Measurements from ENCODE around the gene RRM1.
"Not testable (repeated sequence)": the region's sequence is repeated elsewhere in the genome, so short reads cannot be mapped to it uniquely, and the experiment has no call there.

RRM1 gene

DNA sequence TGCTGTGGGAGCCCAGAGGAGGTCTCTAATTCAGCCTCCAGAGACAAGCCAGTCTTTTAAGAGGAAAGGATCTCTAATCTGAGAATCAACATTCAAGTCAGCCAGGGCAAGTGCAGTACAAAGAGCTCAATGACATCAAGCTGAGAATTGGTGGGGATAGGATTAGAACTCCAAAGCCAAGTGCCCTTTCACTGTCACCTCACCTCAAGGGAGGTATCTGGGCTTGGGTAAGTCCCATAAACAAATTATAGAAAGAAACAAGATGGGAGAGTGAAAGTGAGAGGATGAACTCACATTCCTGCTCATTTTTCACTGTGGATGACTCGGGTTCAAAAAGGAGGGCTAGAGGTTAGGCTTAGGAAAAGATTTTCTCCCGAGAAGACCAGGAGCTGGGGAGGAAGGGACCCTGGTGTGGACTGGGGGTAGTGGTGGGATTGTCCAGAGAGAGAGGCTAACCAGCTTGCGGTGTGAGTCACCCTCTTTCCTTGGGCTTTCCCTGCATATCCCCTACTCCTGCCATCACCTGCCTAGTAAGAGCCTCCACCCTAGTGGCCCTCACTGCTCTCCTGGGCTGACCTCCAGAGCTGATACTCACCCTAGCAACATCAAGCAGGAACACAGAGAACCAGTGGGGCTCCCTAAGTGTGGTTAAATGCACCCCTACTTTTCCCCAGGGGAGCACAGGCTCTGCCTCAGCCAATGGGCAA, 70.4 kb downstream of the RRM1 start:
- Histone ChIP-seq H3K4me3 (ENCODE audit: insufficient read length, low read depth) (no peak overlapping the region), H3K9me3 (ENCODE audit: insufficient read depth, low read length) (peaks cover 6% of the 10 kb centered on the region; the same call in 1 of the 2 replicates), H3K4me1 (ENCODE audit: insufficient read depth, insufficient read length) (no peaks in the 10 kb centered on the region), H3K36me3 (ENCODE audit: insufficient read depth, insufficient read length, low read length) (no peaks in the 10 kb centered on the region), H3K27me3 (ENCODE audit: insufficient read depth, insufficient read length) (no peaks in the 10 kb centered on the region), H3K9ac (ENCODE audit: insufficient read length, low read depth) (no peak overlapping the region)
- DNase-seq (ENCODE audit: low read depth, low spot score), result no peak
- TF ChIP-seq SUZ12 (IDR thresholded peaks at IDR 0.05; ENCODE audit: extremely low read depth, insufficient read depth, insufficient read length), result no peak
- no peak for TF ChIP-seq ZNF274 (IDR thresholded peaks at IDR 0.05; ENCODE audit: low read depth, low read length)
- no peak for TF ChIP-seq YY1 (IDR thresholded peaks at IDR 0.05; ENCODE audit: insufficient read depth, insufficient read length)

DNA sequence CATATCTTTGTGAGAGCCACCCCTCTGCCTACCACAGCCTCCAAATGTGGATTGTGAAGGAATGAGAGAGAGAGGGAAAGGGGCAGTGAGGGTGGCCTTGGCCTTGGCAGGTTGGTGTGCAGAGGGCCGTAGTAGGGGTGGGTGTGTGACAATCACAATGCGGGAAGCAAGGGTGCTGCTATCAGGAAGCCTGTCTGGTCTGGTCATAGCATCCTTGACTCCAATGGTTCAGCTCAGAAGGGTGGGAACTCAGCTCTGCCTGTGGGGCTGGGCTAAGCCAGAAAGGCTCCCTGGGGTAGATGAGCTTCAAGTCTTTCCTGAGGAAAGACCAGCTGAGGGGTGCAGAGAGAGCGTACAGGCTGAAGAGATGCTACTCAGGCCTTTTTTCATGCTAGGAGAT, 72.7 kb downstream of the RRM1 start:
- Histone ChIP-seq H3K9ac (ENCODE audit: insufficient read length, low read depth) (no peak overlapping the region), H3K9me3 (ENCODE audit: insufficient read depth, low read length) (peaks cover 6% of the 10 kb centered on the region; the same call in 1 of the 2 replicates), H3K4me3 (ENCODE audit: insufficient read length, low read depth) (no peak overlapping the region), H3K27me3 (ENCODE audit: insufficient read depth, insufficient read length) (no peaks in the 10 kb centered on the region), H3K4me1 (ENCODE audit: insufficient read depth, insufficient read length) (no peaks in the 10 kb centered on the region), H3K36me3 (ENCODE audit: insufficient read depth, insufficient read length, low read length) (no peaks in the 10 kb centered on the region)
- DNase-seq (ENCODE audit: low read depth, low spot score), result no peak
- no peak for TF ChIP-seq YY1 (IDR thresholded peaks at IDR 0.05; ENCODE audit: insufficient read depth, insufficient read length)
- TF ChIP-seq ZNF274 (IDR thresholded peaks at IDR 0.05; ENCODE audit: low read depth, low read length), result no peak
- TF ChIP-seq SUZ12 (IDR thresholded peaks at IDR 0.05; ENCODE audit: extremely low read depth, insufficient read depth, insufficient read length), result no peak

DNA sequence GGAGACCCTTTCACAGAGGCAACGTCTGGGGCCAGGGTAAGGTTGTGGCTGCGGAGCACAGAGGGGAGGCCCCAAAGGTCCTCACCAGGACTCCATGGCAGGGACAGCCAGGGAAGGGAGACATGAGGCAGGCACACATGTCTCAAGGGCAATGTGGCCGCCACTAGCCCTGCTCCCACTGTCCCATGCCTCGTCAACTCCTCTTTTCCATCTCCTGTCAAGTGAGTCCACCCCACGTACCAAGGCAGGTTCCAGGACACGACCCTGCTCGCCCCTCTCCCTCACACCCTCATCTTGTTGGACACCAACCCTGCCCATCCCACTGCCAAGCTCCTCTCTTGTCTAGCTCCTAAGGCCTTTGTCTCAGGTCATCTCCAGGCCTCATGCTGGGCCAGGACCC, 73.2 kb downstream of the RRM1 start:
- H3K4me3 ChIP-seq (ENCODE audit: insufficient read length, low read depth), result no peak overlapping the region

DNA sequence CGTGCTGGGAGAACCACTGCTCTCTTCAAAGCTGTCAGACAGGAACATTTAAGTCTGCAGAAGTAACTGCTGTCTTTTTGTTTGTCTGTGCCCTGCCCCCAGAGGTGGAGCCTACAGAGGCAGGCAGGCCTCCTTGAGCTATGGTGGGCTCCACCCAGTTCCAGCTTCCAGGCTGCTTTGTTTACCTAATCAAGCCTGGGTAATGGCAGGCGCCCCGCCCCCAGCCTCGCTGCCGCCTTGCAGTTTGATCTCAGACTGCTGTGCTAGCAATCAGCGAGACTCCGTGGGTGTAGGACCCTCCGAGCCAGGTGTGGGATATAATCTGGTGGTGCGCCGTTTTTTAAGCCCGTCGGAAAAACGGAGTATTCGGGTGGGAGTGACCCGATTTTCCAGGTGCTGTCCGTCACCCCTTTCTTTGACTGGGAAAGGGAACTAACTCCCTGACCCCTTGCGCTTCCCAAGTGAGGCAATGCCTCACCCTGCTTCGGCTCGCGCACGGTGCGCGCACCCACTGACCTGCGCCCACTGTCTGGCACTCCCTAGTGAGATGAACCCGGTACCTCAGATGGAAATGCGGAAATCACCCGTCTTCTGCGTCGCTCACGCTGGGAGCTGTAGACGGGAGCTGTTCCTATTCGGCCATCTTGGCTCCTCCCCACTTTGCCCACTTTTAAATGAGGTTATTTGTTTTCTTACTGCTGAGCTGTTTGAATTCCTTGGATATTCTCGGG, 81.2 kb downstream of the RRM1 start:
- H3K4me3 ChIP-seq (ENCODE audit: insufficient read length, low read depth), result peak overlapping the region; percentile 34
- not testable (repeated sequence) for H3K27me3 ChIP-seq (ENCODE audit: insufficient read depth, insufficient read length); H3K9me3 ChIP-seq (ENCODE audit: insufficient read depth, low read length); H3K36me3 ChIP-seq (ENCODE audit: insufficient read depth, insufficient read length, low read length); H3K4me1 ChIP-seq (ENCODE audit: insufficient read depth, insufficient read length)
- peak; percentile 27 for DNase-seq (ENCODE audit: low read depth, low spot score)
- H3K9ac ChIP-seq (ENCODE audit: insufficient read length, low read depth), result peak overlapping the region; percentile 21

More for the DNA sequence above, 73.2 kb downstream of the RRM1 start:
- TF ChIP-seq ZNF274 (IDR thresholded peaks at IDR 0.05; ENCODE audit: low read depth, low read length) (no peak), YY1 (IDR thresholded peaks at IDR 0.05; ENCODE audit: insufficient read depth, insufficient read length) (no peak)
- H3K9ac ChIP-seq (ENCODE audit: insufficient read length, low read depth), result no peak overlapping the region
- H3K27me3 ChIP-seq (ENCODE audit: insufficient read depth, insufficient read length), result no peaks in the 10 kb centered on the region
- DNase-seq (ENCODE audit: low read depth, low spot score), result no peak
- H3K36me3 ChIP-seq (ENCODE audit: insufficient read depth, insufficient read length, low read length), result no peaks in the 10 kb centered on the region
- no peaks in the 10 kb centered on the region for H3K4me1 ChIP-seq (ENCODE audit: insufficient read depth, insufficient read length)
- H3K9me3 ChIP-seq (ENCODE audit: insufficient read depth, low read length), result peaks cover 6% of the 10 kb centered on the region; the same call in 1 of the 2 replicates

DNA sequence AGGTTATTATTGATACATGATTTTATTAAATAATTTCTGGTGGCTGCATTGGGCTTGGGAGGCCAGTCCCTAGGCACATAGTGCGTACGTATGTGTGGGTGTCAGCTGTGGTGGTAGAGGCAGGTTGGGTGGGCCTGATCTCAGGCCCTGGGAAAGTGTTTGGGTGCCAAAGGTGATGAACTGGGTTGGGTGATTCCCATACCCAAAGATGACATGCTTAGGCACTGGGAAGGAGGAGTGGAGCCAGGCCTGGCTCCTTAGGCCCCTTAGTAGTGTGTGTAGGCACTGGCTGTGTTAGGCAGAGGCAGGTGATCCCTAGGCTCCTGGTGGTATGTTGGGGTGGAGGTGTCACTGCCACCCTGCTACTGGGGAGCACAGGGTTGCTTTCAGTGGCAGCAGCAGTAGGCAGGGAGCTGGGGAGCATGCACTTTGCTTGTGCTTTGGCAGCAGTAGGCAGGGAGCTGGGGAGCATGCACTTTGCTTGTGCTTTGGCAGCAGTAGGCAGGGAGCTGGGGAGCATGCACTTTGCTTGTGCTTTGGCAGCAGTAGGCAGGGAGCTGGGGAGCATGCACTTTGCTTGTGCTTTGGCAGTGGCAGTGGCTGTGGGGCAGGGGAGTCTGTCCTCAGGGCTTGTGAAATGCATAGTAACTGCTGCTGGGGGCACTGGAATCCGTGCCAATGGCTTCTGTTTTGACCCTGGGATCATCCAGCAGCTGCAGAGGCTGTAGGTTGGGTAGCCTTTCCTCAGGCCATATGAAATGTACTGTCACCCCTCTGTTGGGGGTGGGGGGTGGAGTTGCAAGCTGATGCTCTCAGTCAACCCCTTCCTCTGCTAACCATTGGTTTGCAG, 84.4 kb downstream of the RRM1 start:
- TF ChIP-seq ZNF274 (IDR thresholded peaks at IDR 0.05; ENCODE audit: low read depth, low read length) (no peak), YY1 (IDR thresholded peaks at IDR 0.05; ENCODE audit: insufficient read depth, insufficient read length) (no peak), SUZ12 (IDR thresholded peaks at IDR 0.05; ENCODE audit: extremely low read depth, insufficient read depth, insufficient read length) (no peak)
- Histone ChIP-seq H3K4me1 (ENCODE audit: insufficient read depth, insufficient read length) (no peaks in the 10 kb centered on the region), H3K36me3 (ENCODE audit: insufficient read depth, insufficient read length, low read length) (no peaks in the 10 kb centered on the region), H3K27me3 (ENCODE audit: insufficient read depth, insufficient read length) (no peaks in the 10 kb centered on the region), H3K9ac (ENCODE audit: insufficient read length, low read depth) (no peak overlapping the region), H3K4me3 (ENCODE audit: insufficient read length, low read depth) (no peak overlapping the region), H3K9me3 (ENCODE audit: insufficient read depth, low read length) (no peaks in the 10 kb centered on the region)
- DNase-seq (ENCODE audit: low read depth, low spot score), result no peak

DNA sequence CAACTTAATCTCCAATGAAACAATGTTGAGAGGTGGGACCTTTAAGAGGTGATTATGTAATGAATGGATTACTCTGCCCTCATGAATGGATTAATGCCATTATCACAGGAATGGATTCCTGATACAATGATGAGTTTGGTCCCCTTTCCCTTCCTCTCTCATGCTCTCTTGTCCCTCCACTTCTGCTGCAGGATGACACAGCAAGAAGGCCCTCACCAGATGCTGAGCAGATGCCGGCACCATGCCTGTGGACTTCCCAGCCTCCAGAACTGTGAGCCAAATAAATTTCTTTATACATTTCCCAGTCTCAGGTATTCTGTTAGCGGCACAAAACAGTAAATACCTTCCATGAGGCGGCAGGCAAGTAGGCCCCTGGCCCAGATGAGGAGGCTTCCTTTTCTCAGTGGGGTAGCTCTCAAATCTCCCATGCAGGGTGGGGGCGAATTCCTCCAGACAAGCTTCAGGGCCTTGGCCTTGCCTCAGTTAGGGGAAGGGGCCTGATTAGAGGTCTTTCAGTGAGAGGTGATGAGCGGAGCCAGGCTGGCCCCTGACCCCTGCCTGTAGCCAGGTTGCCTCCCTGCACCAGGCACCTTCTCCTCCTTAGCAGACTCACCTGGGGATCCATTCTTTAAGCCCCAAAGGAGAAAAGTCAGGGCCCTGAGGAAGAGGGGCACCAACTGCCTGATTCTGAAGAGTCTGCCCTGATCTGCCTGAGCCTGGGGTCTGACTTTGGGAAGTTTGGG, 86.0 kb downstream of the RRM1 start:
- no peak for TF ChIP-seq YY1 (IDR thresholded peaks at IDR 0.05; ENCODE audit: insufficient read depth, insufficient read length)
- TF ChIP-seq SUZ12 (IDR thresholded peaks at IDR 0.05; ENCODE audit: extremely low read depth, insufficient read depth, insufficient read length), result no peak
- no peak for TF ChIP-seq ZNF274 (IDR thresholded peaks at IDR 0.05; ENCODE audit: low read depth, low read length)
- no peak overlapping the region for H3K9ac ChIP-seq (ENCODE audit: insufficient read length, low read depth)
- no peak for DNase-seq (ENCODE audit: low read depth, low spot score)
- H3K27me3 ChIP-seq (ENCODE audit: insufficient read depth, insufficient read length), result no peaks in the 10 kb centered on the region
- no peaks in the 10 kb centered on the region for H3K4me1 ChIP-seq (ENCODE audit: insufficient read depth, insufficient read length)
- no peaks in the 10 kb centered on the region for H3K36me3 ChIP-seq (ENCODE audit: insufficient read depth, insufficient read length, low read length)
- H3K9me3 ChIP-seq (ENCODE audit: insufficient read depth, low read length), result no peaks in the 10 kb centered on the region
- H3K4me3 ChIP-seq (ENCODE audit: insufficient read length, low read depth), result no peak overlapping the region

All from NT2/D1 (cell line).